Upper lobe of right lung (tissue), 1 donor: ENCODE results near the gene CPA2. TPM values are rescaled to one million over a fixed set of nuclear protein-coding genes. Genes with fewer than 3 reads are reported as not detected.

Experiments used
- ATAC-seq: fragments of 200-7000 bp; cut with Tn5 transposase; one replicate; pipeline ENCODE4 v1.9.1; 2020; ENCODE audit warnings: mild to moderate bottlenecking, moderate library complexity
- DNase-seq: peaks from one replicate; pipeline ENCODE4 v3.0.0-alpha.2; 2020
- H3K27ac ChIP-seq: fragments of 200-600 bp; one replicate; pipeline ENCODE4 v1.8.0; 2022
- H3K27me3 ChIP-seq: fragments of 200-600 bp; one replicate; pipeline ENCODE4 v1.8.0; 2022; ENCODE audit warnings: mild to moderate bottlenecking
- H3K36me3 ChIP-seq: fragments of 200-600 bp; one replicate; pipeline ENCODE4 v1.8.0; 2022
- H3K4me1 ChIP-seq: fragments of 200-600 bp; one replicate; pipeline ENCODE4 v1.8.0; 2022
- H3K4me3 ChIP-seq: fragments of 200-600 bp; one replicate; pipeline ENCODE4 v1.8.0; 2022; ENCODE audit warnings: mild to moderate bottlenecking
- H3K9me3 ChIP-seq: fragments of 200-600 bp; one replicate; pipeline ENCODE4 v1.8.0; 2022
- intact Hi-C: fragments of 100-400 bp; cut with DNase I; formaldehyde crosslinking; loops from one replicate; pipeline ENCODE4 v1.11.0; 2022
- total RNA-seq: library from RNA; stranded (reverse); fragmentation: NEBNext Ultra II Directional; extraction: Animal tissue kit (Norgen Biotek cat#: 25700); gene quantifications from one replicate; pipeline ENCODE4 v1.2.1, GENCODE V29; 2021
- TF ChIP-seq, protein P1 (sequence below): fragments of 200-600 bp; IDR thresholded peaks from one replicate; pipeline ENCODE4 v1.8.0; 2022; ENCODE audit warnings: antibody characterized with exemption
- donor health status: DM: no; HTN: yes; CAD: no; lungs with severe emphysema.

CPA2 gene
- total RNA-seq, 1 donor from 2014 or later, result not detected

DNA sequence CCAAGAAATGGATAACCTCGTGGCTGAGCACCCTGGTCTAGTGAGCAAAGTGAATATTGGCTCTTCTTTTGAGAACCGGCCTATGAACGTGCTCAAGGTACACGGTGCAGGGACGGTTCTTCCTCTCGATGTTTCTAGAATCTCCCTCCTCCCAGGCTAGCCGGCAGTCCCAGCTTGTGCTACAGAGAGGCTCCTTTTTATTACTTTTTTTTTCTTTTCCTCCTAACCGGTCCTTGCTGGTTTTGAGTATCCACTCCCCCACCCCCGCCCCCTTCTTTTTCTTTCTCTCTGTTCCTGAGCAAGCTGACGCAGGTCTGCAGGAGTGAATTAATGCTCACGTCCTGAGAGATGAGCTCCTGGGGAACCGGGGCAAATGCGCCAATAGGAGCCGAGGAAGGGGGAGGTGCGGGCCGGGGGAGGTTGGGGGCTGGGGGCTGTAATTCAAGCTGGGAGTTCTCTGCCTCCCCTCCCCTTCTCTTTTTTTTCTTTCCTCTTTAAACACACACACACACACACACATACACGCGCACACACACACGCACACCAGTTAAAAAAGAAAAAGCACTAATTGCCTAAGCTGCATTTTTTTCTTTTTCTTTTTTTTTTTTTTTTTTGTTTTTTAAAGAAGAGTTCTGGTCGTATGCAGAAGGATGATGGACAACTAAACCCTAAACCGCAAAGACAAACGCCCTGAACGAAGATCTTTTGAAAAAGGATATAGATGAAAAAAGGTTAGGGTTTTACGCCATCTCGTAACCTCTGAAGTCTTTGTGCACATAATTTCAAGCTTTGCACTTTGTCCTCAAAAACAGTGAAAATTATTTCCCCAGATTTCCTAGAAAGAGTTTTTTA lies 6.6 kb downstream of the CPA2 start:
- ATAC-seq (peak; percentile 24), DNase-seq (no peak)
- Histone ChIP-seq H3K36me3 (no peaks in the 10 kb centered on the region), H3K27me3 (peaks cover 16% of the 10 kb centered on the region), H3K27ac (no peak overlapping the region), H3K9me3 (no peaks in the 10 kb centered on the region), H3K4me1 (peaks cover 5% of the 10 kb centered on the region), H3K4me3 (peak overlapping the region; percentile 26)
- intact Hi-C loops, result no loop called here
- TF ChIP-seq, protein P1, sequence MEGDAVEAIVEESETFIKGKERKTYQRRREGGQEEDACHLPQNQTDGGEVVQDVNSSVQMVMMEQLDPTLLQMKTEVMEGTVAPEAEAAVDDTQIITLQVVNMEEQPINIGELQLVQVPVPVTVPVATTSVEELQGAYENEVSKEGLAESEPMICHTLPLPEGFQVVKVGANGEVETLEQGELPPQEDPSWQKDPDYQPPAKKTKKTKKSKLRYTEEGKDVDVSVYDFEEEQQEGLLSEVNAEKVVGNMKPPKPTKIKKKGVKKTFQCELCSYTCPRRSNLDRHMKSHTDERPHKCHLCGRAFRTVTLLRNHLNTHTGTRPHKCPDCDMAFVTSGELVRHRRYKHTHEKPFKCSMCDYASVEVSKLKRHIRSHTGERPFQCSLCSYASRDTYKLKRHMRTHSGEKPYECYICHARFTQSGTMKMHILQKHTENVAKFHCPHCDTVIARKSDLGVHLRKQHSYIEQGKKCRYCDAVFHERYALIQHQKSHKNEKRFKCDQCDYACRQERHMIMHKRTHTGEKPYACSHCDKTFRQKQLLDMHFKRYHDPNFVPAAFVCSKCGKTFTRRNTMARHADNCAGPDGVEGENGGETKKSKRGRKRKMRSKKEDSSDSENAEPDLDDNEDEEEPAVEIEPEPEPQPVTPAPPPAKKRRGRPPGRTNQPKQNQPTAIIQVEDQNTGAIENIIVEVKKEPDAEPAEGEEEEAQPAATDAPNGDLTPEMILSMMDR, result no peak

DNA sequence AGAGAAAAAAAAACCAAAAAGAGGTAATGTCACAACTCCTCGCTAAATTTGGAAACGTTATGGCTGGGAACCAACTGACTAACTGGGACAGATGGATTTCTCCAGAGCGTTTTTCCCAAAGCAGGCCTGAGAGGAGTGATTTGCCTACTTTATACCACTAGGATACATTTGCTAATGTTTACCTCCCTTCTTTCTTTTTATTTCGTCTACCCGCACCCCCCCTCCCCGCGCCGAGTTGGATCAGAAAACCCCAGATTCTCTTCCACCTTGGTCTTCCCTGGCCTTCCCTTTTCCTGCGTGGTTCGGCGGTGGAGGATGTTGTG lies 7.2 kb downstream of the CPA2 start:
- TF ChIP-seq, protein P1, result no peak
- peak overlapping the region; percentile 26 for H3K4me3 ChIP-seq
- intact Hi-C loops, result no loop called here

DNA sequence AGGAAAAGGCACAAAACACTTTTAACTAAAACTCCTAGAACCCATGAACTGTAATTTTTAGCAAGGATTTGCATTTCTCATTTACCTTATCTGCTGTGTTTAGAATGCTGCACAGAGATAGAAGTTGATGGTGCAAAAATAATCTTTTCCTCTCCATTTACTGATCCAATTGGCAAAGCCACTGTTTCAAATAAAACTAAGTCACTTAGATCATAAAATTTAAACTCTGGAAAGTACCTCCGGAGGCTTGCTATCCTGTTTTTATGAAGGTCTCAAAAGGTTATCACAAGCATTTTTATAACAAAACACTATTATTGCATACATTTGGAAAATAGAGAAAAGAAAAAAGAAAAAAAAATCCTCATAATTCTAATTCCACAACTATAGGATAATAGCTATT lies 7.6 kb downstream of the CPA2 start:
- TF ChIP-seq, protein P1, result no peak
- ATAC-seq, result no peak
- H3K9me3 ChIP-seq, result no peaks in the 10 kb centered on the region
- no peaks in the 10 kb centered on the region for H3K36me3 ChIP-seq
- intact Hi-C loops, result no loop called here
- H3K27ac ChIP-seq, result no peak overlapping the region
- no peak overlapping the region for H3K4me3 ChIP-seq
- peaks cover 5% of the 10 kb centered on the region for H3K4me1 ChIP-seq
- DNase-seq, result no peak
- H3K27me3 ChIP-seq, result peaks cover 16% of the 10 kb centered on the region

More for the DNA sequence above, 7.2 kb downstream of the CPA2 start:
- H3K36me3 ChIP-seq, result no peaks in the 10 kb centered on the region
- ATAC-seq, result no peak
- DNase-seq, result no peak
- H3K27me3 ChIP-seq, result peaks cover 16% of the 10 kb centered on the region
- H3K9me3 ChIP-seq, result no peaks in the 10 kb centered on the region
- H3K4me1 ChIP-seq, result peaks cover 5% of the 10 kb centered on the region
- H3K27ac ChIP-seq, result no peak overlapping the region

DNA sequence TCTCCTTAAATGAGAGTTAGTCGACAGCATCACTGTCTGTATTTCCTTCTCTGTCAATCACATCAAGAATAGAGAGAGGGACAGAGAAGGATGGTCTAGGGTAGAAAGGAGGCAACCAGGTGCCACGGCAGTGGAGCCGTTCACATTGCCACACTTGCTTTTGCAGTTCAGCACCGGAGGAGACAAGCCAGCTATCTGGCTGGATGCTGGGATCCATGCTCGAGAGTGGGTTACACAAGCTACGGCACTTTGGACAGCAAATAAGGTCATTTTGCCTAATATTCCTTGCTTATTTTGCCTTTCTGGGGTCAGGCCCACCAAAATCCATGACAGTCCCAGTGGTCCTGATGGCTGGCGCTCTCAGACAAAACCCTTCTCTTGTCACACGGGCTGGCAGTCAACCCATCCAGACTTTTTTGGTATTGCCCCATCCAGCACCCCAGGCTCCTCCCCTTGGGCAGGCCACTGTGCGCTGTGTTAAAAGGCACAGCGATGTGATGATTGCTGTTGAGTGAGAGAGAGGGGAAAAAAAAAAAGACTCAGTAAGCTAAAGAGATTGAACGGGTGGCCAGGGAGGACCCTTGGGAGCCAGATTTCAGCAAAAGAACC lies 8.4 kb downstream of the CPA2 start:
- Histone ChIP-seq H3K27me3 (peaks cover 16% of the 10 kb centered on the region), H3K9me3 (no peaks in the 10 kb centered on the region), H3K4me1 (peaks cover 5% of the 10 kb centered on the region), H3K27ac (no peak overlapping the region), H3K4me3 (no peak overlapping the region), H3K36me3 (no peaks in the 10 kb centered on the region)
- intact Hi-C loops, result no loop called here
- TF ChIP-seq, protein P1, result no peak
- no peak for DNase-seq
- ATAC-seq, result no peak

DNA sequence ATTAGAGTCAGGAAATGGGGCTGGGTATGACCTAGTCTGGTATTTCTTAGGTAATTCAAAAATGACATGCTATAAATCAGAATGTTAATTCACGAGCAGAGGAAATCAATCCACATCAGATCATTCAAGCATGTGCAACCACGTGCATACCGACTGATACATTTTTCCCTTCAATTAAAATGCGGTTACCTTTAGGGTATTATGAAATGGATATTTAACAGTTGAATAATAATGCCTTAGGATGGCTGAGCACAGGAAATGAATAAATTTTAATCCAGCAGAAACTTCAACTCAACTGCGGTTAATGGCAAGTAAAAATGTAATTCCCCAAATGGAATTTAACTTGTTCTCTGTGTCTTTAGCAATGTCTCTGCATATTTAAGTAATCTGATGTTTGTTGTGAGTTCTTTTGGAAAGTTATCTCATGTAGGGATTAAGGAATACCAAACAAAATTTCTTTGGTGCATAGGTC lies 9.2 kb downstream of the CPA2 start:
- TF ChIP-seq, protein P1, result no peak
- DNase-seq, result no peak
- no peak for ATAC-seq
- H3K36me3 ChIP-seq, result no peaks in the 10 kb centered on the region
- no peak overlapping the region for H3K4me3 ChIP-seq
- peaks cover 5% of the 10 kb centered on the region for H3K4me1 ChIP-seq
- H3K9me3 ChIP-seq, result no peaks in the 10 kb centered on the region
- peaks cover 16% of the 10 kb centered on the region for H3K27me3 ChIP-seq
- H3K27ac ChIP-seq, result no peak overlapping the region
- intact Hi-C loops, result no loop called here
